ENCODE measurements around the gene EIF5A. TPM values are rescaled to one million over a fixed set of nuclear protein-coding genes. Genes with fewer than 3 reads are reported as not detected.

EIF5A gene
- total RNA-seq, 1 experiment from 2014 or later: 345 TPM

- H3K4me3 Mint-ChIP-seq (ENCODE audit: unreplicated experiment): no peak overlapping the region
- no TSS peak for BruUV-seq (replicated peaks)
- intact Hi-C loops (cut with micrococcal nuclease; ENCODE audit: unreplicated experiment): no loop called here
- POLR2A ChIA-PET: no interaction called here
- Histone ChIP-seq H3K4me1 (peaks cover 3% of the 10 kb centered on the region; the same call in 1 of the 2 replicates), H3K36me3 (ENCODE audit: control insufficient read depth, insufficient read depth, low read length) (no peaks in the 10 kb centered on the region), H3K9me3 (no peaks in the 10 kb centered on the region), H3K27me3 (replicated peaks; ENCODE audit: control insufficient read depth, insufficient read depth, low read length) (no peaks in the 10 kb centered on the region), H3K4me3 (ENCODE audit: low read depth, low read length) (no peak overlapping the region)
- H3K4me1 Mint-ChIP-seq (ENCODE audit: low read depth, unreplicated experiment): peaks cover 7% of the 10 kb centered on the region
- H3K27me3 Mint-ChIP-seq (ENCODE audit: insufficient read depth, unreplicated experiment): no peaks in the 10 kb centered on the region
- peaks cover 5% of the 10 kb centered on the region for H3K36me3 Mint-ChIP-seq (ENCODE audit: insufficient read depth, unreplicated experiment)
- no peak overlapping the region for H3K27ac Mint-ChIP-seq (ENCODE audit: unreplicated experiment)
- no peak for TF ChIP-seq CTCF (IDR thresholded peaks at IDR 0.05; ENCODE audit: insufficient read depth in 1 of 2, low read depth in 1 of 2, low read length in 1 of 2, severe bottlenecking in 1 of 2, unreplicated experiment in 1 of 2)
- CTCF ChIA-PET: no interaction called here
- no peak for DNase-seq
- no peaks in the 10 kb centered on the region for H3K9me3 Mint-ChIP-seq (ENCODE audit: unreplicated experiment)
Observed at GRCh38 chr17:7284911-7285310, 22.5 kb upstream of the EIF5A start.

GRCh38 chr17:7285679-7286078, 21.7 kb upstream of the EIF5A start:
- Histone ChIP-seq H3K4me3 (ENCODE audit: low read depth, low read length) (no peak overlapping the region), H3K36me3 (ENCODE audit: control insufficient read depth, insufficient read depth, low read length) (no peaks in the 10 kb centered on the region), H3K27me3 (replicated peaks; ENCODE audit: control insufficient read depth, insufficient read depth, low read length) (no peaks in the 10 kb centered on the region), H3K4me1 (no peaks in the 10 kb centered on the region; the same call in 1 of the 2 replicates), H3K9me3 (no peaks in the 10 kb centered on the region)
- no peak for DNase-seq
- H3K36me3 Mint-ChIP-seq (ENCODE audit: insufficient read depth, unreplicated experiment): peaks cover 5% of the 10 kb centered on the region
- H3K27ac Mint-ChIP-seq (ENCODE audit: unreplicated experiment): no peak overlapping the region
- no TSS peak for BruUV-seq (replicated peaks)
- POLR2A ChIA-PET: no interaction called here
- no peak overlapping the region for H3K4me3 Mint-ChIP-seq (ENCODE audit: unreplicated experiment)
- CTCF ChIA-PET: no interaction called here
- H3K27me3 Mint-ChIP-seq (ENCODE audit: insufficient read depth, unreplicated experiment): no peaks in the 10 kb centered on the region
- H3K4me1 Mint-ChIP-seq (ENCODE audit: low read depth, unreplicated experiment): no peaks in the 10 kb centered on the region
- TF ChIP-seq CTCF (IDR thresholded peaks at IDR 0.05; ENCODE audit: insufficient read depth in 1 of 2, low read depth in 1 of 2, low read length in 1 of 2, severe bottlenecking in 1 of 2, unreplicated experiment in 1 of 2): no peak
- intact Hi-C loops (cut with micrococcal nuclease; ENCODE audit: unreplicated experiment): no loop called here
- no peaks in the 10 kb centered on the region for H3K9me3 Mint-ChIP-seq (ENCODE audit: unreplicated experiment)

- Mint-ChIP-seq H3K36me3 (ENCODE audit: insufficient read depth, unreplicated experiment) (no peaks in the 10 kb centered on the region), H3K27me3 (ENCODE audit: insufficient read depth, unreplicated experiment) (no peaks in the 10 kb centered on the region), H3K27ac (ENCODE audit: unreplicated experiment) (no peak overlapping the region), H3K4me3 (ENCODE audit: unreplicated experiment) (no peak overlapping the region), H3K4me1 (ENCODE audit: low read depth, unreplicated experiment) (peaks cover 6% of the 10 kb centered on the region), H3K9me3 (ENCODE audit: unreplicated experiment) (no peaks in the 10 kb centered on the region)
- ChIA-PET CTCF (no interaction called here), POLR2A (no interaction called here)
- Histone ChIP-seq H3K36me3 (ENCODE audit: control insufficient read depth, insufficient read depth, low read length) (no peaks in the 10 kb centered on the region; the same call in 1 of the 2 replicates), H3K27me3 (replicated peaks; ENCODE audit: control insufficient read depth, insufficient read depth, low read length) (no peaks in the 10 kb centered on the region), H3K9me3 (no peaks in the 10 kb centered on the region), H3K4me1 (0 out of 2 replicates have a peak, but pooled peaks cover 3% of the 10 kb centered on the region), H3K4me3 (ENCODE audit: low read depth, low read length) (no peak overlapping the region)
- no peak for TF ChIP-seq CTCF (IDR thresholded peaks at IDR 0.05; ENCODE audit: insufficient read depth in 1 of 2, low read depth in 1 of 2, low read length in 1 of 2, severe bottlenecking in 1 of 2, unreplicated experiment in 1 of 2)
- BruUV-seq (replicated peaks): no TSS peak
- intact Hi-C loops (cut with micrococcal nuclease; ENCODE audit: unreplicated experiment): no loop called here
- no peak for DNase-seq
Observed at GRCh38 chr17:7289256-7290032, 18.0 kb upstream of the EIF5A start.

Measured in Caco-2 (cell line).